ENCODE data around the gene HCFC1R1.

DNA sequence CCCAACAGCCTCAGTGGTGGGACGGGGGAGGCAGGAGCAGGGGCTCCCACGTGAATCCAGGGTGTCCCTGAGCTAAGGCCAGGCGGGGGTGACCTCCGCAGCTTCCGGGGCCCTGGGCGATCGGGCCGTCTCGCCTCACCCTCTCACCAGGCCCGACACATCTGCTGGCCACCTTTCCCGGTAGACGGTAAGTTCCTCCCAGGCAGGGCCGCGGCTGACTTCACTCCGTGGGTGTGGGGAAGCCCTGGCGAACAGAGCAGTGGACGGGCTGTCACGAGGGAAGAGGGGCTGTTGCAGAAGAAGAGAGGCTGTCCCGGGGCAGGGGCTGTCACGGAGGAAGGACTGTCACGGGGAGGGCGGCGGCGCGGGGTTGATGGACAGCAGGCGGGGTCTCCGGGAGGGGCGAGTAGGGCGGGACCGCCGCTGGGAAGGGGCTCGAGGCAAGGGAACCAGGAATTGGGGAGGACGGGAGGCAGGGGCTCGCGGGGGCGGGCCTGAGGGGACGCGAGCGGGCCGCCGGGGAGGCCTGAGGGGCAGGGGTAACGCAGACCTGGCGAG is 44.0 kb downstream of the HCFC1R1 start:
- TF ChIP-seq KLF16 (tag by site-specific recombination; IDR thresholded peaks at IDR 0.05) (no peak), CTCF (tag by site-specific recombination; IDR thresholded peaks at IDR 0.05) (no peak), ZNF133 (tag by site-specific recombination; IDR thresholded peaks at IDR 0.05) (no peak), YY1 (tag by site-specific recombination; IDR thresholded peaks at IDR 0.05) (no peak), ZSCAN4 (tag by site-specific recombination; IDR thresholded peaks at IDR 0.05) (no peak), SALL2 (tag by site-specific recombination; IDR thresholded peaks at IDR 0.05; ENCODE audit: borderline replicate concordance) (no peak), HOXA7 (CRISPR knock-in tag; IDR thresholded peaks at IDR 0.05; ENCODE audit: borderline replicate concordance) (no peak), ZNF529 (tag by site-specific recombination; IDR thresholded peaks at IDR 0.05; ENCODE audit: insufficient replicate concordance) (no peak), ZNF549 (tag by site-specific recombination; IDR thresholded peaks at IDR 0.05) (no peak)
- TF ChIP-seq, protein P1, sequence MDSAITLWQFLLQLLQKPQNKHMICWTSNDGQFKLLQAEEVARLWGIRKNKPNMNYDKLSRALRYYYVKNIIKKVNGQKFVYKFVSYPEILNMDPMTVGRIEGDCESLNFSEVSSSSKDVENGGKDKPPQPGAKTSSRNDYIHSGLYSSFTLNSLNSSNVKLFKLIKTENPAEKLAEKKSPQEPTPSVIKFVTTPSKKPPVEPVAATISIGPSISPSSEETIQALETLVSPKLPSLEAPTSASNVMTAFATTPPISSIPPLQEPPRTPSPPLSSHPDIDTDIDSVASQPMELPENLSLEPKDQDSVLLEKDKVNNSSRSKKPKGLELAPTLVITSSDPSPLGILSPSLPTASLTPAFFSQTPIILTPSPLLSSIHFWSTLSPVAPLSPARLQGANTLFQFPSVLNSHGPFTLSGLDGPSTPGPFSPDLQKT (IDR thresholded peaks at IDR 0.05; ENCODE audit: borderline replicate concordance, low read depth, low read length): no peak

Measured in HEK293 (cell line).